Ovary (tissue), 9 donors: ENCODE measurements around the gene C4BPA. TPM values are rescaled to one million over a fixed set of nuclear protein-coding genes. Genes with fewer than 3 reads are reported as not detected.

ENCODE experiments used
- DNase-seq, 5 donors: peaks; one replicate each; pipeline ENCODE4 v3.0.0-alpha.2; 2019 to 2020
- H3K27ac ChIP-seq, 2 donors: fragments of 200-600 bp; one replicate each; pipeline versions ENCODE4 v1.5.1 to v1.8.0; 2019 to 2022
- H3K27me3 ChIP-seq: fragments of 200-600 bp; one replicate; pipeline ENCODE4 v1.8.0; 2022
- H3K36me3 ChIP-seq: fragments of 200-600 bp; sonication (generic); one replicate; pipeline ENCODE4 v1.5.1; 2019
- H3K4me1 ChIP-seq: one replicate; pipeline ENCODE4 v1.8.1; 2013; ENCODE audit warnings: mild to moderate bottlenecking, moderate library complexity; ENCODE audit not compliant: insufficient read depth
- H3K4me3 ChIP-seq: fragments of 200-600 bp; sonication (generic); one replicate; pipeline ENCODE4 v1.5.1; 2017
- H3K9me3 ChIP-seq, 2 donors: fragments of 200-600 bp in 1 of 2; sonication (generic) in 1 of 2; one replicate each; pipeline versions ENCODE4 v1.5.1 to v1.8.1; 2013 to 2019; ENCODE audit warnings: mild to moderate bottlenecking in 1 of 2, moderate library complexity in 1 of 2
- CTCF ChIP-seq, 3 donors: fragments of 450-650 bp in 2 of 3; fragments of 200-600 bp in 1 of 3; IDR thresholded peaks; one replicate each; pipeline versions ENCODE4 v1.5.1 to v1.8.0; 2016 to 2022; ENCODE audit warnings: antibody characterized with exemption in 3 of 3, mild to moderate bottlenecking in 1 of 3
- EP300 ChIP-seq: sonication (generic); formaldehyde crosslinking; IDR thresholded peaks from one replicate; pipeline ENCODE4 v1.6.1; 2017; ENCODE audit warnings: antibody characterized with exemption
- POLR2A ChIP-seq: fragments of 450-650 bp; IDR thresholded peaks from one replicate; pipeline ENCODE4 v1.6.1; 2017; ENCODE audit warnings: antibody characterized with exemption, mild to moderate bottlenecking, moderate library complexity
- WGBS, 3 donors: extraction: QIAGEN DNeasy Blood & Tissue Kit in 1 of 3; methylation state at CpG; one replicate each; pipeline versions ENCODE4 v1.1.5 to v1.1.7; 2013 to 2017; 5-methylcytosine and 5-hydroxymethylcytosine counted together
- intact Hi-C, 4 donors: fragments of 100-400 bp; cut with DNase I; formaldehyde crosslinking; loops; one replicate each; pipeline versions ENCODE4 v1.11.0 to v1.15.1; 2022 to 2023
- polyA plus RNA-seq, 2 donors: library from polyadenylated mRNA; stranded (reverse); fragments of 200-250 nt in 1 of 2; fragments of 350-450 nt in 1 of 2; fragmentation: Illumina TruSeq in 1 of 2; extraction: RNeasy Lipid Tissue Mini Kit (QIAGEN cat#74804) in 1 of 2; gene quantifications; one replicate each; pipeline ENCODE4 v1.2.3, GENCODE V29; 2013 to 2014
- total RNA-seq, 7 donors: library from RNA; depleted of rRNA in 2 of 7; stranded (reverse); fragments of >200 nt in 2 of 7; fragmentation: NEBNext Ultra II Directional in 3 of 7; extraction: Animal tissue kit (Norgen Biotek cat#: 25700) in 3 of 7; gene quantifications; one replicate each; pipeline versions ENCODE4 v1.1.0 to v1.2.4, GENCODE V29; 2016 to 2023
- donor health status: DM: no; HTN: no; CAD: no; lungs with moderate emphysema.
- donor health status: DM: no; HTN: no; CAD: no.
- donor health status: Bipolar disorder and iron deficiency.
- donor health status: DM: yes; HTN: yes; CAD: no.
- donor health status: DM: no; HTN: no; CAD: no.
- donor health status: DM: yes; HTN: yes; CAD: no.

C4BPA gene
- total and polyA plus RNA-seq, 9 donors, result 0.23 to 3.5 (median 1.1) TPM

- 40 to 46% (median 41%) methylated on average over 6 of the region's 6 CpGs for WGBS, 3 donors
- TF ChIP-seq POLR2A, result no peak
- peak; percentile 71 to 80 (median 79) for TF ChIP-seq CTCF (IDR thresholded peaks at IDR 0.05)
- no peak for TF ChIP-seq EP300
- intact Hi-C loops, result loop anchor here in 2 of 4 donors (10.0 kb wide), 2 partner anchors 163 to 327 kb away; no protein-coding TSS in a partner anchor
- Histone ChIP-seq H3K9me3 (no peaks in the 10 kb centered on the region), H3K4me3 (no peak overlapping the region), H3K4me1 (no peaks in the 10 kb centered on the region), H3K27me3 (no peaks in the 10 kb centered on the region), H3K27ac (no peak overlapping the region), H3K36me3 (no peaks in the 10 kb centered on the region)
- DNase-seq, result peak in 4 of 5 donors; percentile 30 to 74 (median 45)
Measured at GRCh38 chr1:207077470-207078377, 26.3 kb upstream of the C4BPA start.

GRCh38 chr1:207078578-207079132, 25.4 kb upstream of the C4BPA start:
- Histone ChIP-seq H3K27me3 (no peaks in the 10 kb centered on the region), H3K36me3 (no peaks in the 10 kb centered on the region), H3K9me3 (no peaks in the 10 kb centered on the region), H3K27ac (no peak overlapping the region), H3K4me1 (no peaks in the 10 kb centered on the region), H3K4me3 (no peak overlapping the region)
- TF ChIP-seq EP300 (no peak), POLR2A (no peak), CTCF (IDR thresholded peaks at IDR 0.05) (no peak)
- 88 to 89% (median 89%) methylated on average over 11 of the region's 11 CpGs for WGBS, 3 donors
- no peak for DNase-seq
- intact Hi-C loops, result loop anchor here in 2 of 4 donors (10.0 kb wide), 2 partner anchors 164 to 326 kb away; no protein-coding TSS in a partner anchor

DNA sequence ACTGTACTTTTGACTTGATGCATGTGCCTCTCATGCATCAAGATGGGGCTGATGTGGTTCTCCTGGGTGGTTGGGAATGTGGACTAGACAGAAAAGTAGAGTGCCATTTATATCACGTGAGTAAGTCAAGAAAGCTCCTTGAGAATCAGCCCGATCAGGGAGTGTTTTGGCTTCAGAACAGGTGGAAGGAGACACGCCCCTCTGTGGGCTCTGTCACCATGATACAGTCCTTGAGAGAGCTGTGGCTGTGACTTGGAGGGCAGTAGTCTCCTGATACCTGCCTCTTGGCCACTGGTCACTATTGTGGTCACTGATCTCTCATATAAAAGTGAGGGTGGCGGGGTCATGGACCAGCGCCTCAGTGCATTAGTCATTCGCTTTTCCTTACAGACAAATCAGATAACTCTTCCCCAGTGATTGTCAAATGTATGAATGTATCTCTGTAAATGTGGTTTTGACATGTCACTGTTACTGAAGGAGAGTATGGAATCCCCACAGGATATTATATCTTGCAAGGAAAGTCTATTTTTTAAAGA, 24.3 kb upstream of the C4BPA start:
- 93 to 95% (median 93%) methylated on average over 6 of the region's 6 CpGs for WGBS, 3 donors
- Histone ChIP-seq H3K27ac (no peak overlapping the region), H3K36me3 (no peaks in the 10 kb centered on the region), H3K27me3 (no peaks in the 10 kb centered on the region), H3K4me1 (no peaks in the 10 kb centered on the region), H3K4me3 (no peak overlapping the region), H3K9me3 (no peaks in the 10 kb centered on the region)
- intact Hi-C loops, result loop anchor here in 3 of 4 donors (5.0 to 10.0 kb wide), 3 partner anchors 165 to 328 kb away; no protein-coding TSS in a partner anchor
- no peak for TF ChIP-seq POLR2A
- no peak for TF ChIP-seq EP300
- TF ChIP-seq CTCF (IDR thresholded peaks at IDR 0.05), result no peak
- no peak for DNase-seq

DNA sequence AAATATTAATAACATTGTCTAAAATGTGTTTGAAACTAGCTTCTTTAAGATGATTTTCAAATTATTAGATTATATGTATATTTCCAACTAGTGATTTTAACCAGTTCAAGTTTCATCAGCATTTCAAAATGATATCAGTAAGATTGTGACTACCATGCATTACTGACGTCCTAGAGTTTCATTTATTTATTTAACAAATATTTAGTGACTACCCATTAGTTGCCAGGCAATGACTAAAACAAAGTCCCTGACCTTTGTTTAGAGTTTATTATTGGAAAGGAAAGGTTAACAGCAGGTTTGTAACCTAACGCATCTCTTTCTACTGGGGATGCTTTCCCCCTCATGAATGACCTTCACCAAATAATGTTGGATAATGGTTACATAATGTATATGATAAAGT, 22.9 kb upstream of the C4BPA start:
- intact Hi-C loops, result loop anchor here in 2 of 4 donors (5.0 to 10.0 kb wide), 2 partner anchors 324 to 326 kb away; no protein-coding TSS in a partner anchor
- H3K36me3 ChIP-seq, result no peaks in the 10 kb centered on the region
- no peaks in the 10 kb centered on the region for H3K4me1 ChIP-seq
- no peaks in the 10 kb centered on the region for H3K27me3 ChIP-seq
- no peak overlapping the region for H3K4me3 ChIP-seq
- DNase-seq, result no peak
- no peak for TF ChIP-seq CTCF (IDR thresholded peaks at IDR 0.05)
- no peak for TF ChIP-seq EP300
- no peak for TF ChIP-seq POLR2A
- no peak overlapping the region for H3K27ac ChIP-seq
- H3K9me3 ChIP-seq, result no peaks in the 10 kb centered on the region
- 46 to 68% (median 47%) methylated on average over 2 of the region's 2 CpGs for WGBS, 3 donors
